Activated T-cell treated with anti-CD3 and anti-CD28 coated beads for 4 hours (primary cell): ENCODE results near the gene RNU6-7.

Experiments
- DNase-seq: peaks from one replicate; pipeline ENCODE4 v3.0.0-alpha.2; 2020

RNU6-7 gene

DNA sequence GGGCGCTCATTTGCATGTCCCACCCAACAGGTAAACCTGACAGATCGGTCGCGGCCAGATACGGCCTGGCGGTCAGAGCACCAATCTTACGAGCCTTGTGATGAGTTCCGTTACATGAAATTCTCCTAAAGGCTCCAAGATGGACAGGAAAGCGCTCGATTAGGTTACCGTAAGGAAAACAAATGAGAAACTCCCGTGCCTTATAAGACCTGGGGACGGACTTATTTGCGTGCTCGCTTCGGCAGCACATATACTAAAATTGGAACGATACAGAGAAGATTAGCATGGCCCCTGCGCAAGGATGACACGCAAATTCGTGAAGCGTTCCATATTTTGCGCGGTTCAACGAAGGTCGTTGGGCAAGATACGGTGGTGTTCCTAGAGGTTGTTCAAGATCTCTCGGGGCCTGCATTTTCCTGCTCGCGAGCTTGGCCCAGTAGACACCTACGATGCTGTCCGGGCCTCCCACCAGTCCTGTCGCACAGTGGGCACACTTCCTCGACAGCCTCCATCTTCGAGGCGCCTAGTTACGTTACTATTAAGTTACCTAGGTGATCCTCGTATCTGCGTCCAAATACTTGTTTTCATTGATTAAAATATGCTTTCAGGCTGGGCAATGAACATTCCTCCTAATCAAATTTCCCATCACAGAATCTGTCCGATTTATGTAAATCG lies at the start of gene RNU6-7:
Gene RNU6-7 (plus strand): TSS at position 230 of the 675 bp plus-strand sequence.
- peak; percentile 36 for DNase-seq

DNA sequence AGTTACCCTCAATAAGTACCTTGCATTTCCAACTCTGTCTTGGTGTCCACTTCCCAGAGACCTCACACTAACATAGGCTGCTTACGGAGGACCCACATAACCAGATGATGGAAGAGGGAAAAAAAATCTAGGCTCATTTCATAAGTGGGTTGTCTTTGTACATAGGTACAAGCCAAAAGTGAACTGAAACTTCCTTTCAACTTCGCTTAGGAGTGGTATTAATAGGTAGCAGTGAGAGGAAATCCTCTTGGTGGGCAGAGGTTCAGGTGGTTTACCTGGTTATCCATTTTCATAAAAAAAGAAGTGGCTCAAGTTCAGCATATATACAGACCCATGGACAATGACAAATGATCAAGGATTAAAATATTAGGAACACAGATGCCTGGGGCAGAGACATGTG lies 35.8 kb upstream of the RNU6-7 start:
- DNase-seq = no peak

DNA sequence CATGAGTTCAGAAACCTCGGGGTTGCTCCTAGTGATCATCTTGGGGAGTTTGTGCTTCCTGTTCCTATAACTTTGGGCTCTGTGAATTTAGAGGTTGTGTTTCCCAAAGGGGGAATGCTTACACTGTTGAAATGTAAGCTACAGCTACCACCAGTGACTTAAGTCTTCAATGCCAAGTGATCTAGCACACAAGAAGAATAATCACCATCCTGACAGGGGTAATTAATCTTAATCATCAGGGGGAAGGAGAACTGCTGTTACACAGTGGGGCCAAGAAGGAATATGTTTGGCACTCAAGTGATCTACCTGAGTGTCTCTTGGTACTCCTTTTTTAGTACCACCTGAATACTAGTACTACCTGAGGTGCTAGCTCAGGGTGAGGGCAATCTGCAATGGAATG lies 34.9 kb upstream of the RNU6-7 start:
- no peak for DNase-seq

DNA sequence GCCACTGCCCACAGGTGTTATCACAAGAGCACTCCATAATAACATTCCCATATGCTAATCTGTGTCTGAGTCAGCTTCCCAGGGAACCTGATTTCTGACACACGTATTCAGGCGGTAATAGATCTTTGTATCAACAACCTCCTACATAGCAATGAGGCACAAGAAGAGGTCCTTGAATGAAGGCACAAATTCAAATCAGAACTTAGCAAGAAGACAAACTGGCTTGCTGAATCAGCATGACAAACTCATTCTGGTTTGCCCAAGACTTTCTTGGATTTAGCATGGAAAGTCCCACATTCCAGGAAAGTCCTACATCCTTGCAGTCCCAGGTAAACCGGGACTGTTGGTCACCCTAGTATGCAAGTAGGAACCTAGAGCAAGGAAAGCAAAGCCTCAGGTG lies 33.9 kb upstream of the RNU6-7 start:
- DNase-seq = no peak

DNA sequence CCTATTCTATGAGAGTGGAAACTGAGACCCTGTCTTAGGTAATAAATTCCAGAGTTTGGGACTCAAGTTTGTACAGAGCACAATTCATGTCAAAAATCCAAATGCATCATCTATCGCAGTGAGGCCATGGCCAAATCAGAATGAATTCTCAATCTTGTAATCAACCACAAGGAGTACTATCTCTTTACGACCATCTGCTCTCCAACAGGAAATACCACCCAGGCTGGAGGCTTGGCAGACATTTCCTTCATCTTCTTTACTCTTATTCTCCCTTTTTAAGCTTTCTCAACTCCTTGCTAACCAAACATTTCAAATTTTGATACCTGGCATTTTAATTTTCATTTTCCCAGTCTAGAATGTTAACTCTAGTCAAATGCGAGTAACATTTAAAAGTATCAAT lies 32.7 kb upstream of the RNU6-7 start:
- DNase-seq = no peak

DNA sequence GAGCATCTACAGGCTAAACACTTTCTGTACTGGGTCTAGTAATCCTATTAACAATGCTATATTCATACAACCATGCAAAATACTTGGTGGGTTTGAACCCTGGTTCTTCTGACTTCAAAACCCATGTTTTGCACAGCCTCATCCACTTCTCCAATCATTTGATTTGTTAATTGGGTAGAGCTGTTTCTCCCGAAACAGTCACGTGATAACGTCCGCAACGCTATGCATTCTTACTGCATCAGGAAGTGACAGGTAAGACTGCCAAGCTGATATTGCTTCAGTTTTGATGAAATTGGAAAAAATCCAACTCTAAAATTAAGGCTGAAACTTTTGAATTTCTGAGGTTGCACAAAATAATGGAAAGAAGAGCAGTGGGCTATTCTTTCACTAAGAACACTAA lies 30.4 kb upstream of the RNU6-7 start:
- no peak for DNase-seq

DNA sequence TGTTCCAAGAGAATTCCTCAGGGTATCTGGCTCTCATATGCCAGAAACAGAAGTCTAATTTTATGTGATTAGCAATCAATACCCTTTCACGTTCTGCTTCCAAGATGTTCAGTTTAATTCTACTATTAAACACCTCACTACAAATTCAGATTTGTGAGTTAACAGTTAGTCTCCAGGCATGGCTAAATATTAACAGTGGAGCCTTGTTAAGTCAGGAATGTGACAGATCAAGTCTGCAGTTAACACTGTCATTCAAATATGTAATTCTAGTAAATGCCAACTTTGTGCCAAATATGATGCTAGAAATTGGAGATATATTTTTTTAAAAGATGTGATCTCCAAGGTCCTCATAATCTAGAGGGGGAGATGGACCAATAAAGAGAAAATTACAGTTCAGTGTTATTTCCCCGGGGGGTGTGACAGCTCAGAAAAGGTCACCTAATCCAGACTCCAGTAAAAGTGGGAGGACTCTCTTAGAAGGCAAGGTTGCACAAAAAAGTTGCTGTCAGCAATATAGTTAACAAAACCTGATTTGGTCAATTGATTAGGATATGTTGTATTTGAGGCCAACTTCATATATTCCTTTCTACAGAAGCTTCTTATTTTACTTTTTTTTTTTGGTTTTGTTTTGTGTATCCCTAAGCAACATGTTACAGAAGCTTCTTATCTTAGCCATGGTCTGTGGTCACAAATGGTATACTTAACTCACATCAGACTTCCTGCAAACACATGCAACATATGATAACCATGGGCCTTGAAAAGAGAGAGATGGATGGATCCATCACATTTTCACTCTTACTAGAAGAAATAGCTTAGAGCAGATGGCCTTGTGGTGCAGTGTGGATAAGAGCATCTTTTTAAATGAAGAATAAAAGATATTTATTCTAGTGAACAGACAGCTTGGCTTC lies 18.4 kb upstream of the RNU6-7 start:
- no peak for DNase-seq

DNA sequence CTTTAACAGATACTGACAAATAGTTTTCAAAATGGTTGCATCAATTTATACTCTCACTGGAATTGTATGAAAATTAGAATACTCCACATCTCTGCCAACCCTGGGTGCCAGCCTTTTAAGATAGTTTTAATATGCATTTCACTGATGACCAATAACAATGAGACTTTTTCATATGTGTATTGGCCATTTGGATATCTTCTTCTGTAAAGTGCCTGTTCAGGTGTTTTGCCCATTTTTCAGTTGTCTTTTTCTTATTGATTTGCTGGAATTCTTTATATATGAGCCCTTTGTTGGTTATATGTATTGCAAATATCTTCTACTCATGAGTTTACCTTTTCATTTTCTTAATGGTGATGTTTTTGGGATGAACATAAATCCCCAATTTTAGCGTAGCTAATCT lies 16.7 kb upstream of the RNU6-7 start:
- no peak for DNase-seq

DNA sequence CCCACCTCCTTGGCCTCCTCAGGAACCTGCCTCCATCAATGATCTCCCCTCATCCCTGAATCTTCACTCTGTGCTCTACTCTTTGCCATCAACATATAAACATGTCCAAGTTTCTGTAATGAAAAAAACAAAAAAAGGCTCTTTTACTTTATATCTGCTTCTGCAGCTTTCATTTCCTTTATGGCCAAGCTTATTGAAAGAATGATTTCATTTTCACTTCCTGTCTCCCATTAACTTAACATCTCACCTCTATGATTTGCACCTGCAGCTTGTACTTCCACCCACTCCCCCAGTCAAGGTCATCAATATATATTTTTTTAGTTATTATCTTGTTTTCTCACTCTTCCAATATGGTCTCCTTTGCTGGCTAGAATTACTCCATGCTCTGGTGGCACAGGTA lies 15.6 kb upstream of the RNU6-7 start:
- DNase-seq = no peak

DNA sequence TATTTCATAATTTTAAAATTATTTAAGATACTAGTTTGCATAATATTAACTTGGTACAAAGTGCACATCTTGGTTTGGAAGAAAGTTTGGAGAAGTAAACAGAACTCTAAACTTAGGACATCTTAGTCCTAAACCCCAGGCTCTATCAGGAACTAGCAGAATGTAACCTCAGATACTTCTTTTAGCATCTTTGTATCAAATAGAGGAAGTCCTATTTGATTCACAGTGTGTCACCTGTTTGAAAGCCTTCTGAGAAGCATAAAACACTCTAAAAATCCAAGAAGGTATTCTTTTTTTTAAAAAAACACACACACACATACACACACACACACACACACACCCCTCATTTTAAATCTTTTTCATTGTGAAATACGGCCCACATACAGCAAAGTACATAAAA lies 12.0 kb upstream of the RNU6-7 start:
- no peak for DNase-seq

DNA sequence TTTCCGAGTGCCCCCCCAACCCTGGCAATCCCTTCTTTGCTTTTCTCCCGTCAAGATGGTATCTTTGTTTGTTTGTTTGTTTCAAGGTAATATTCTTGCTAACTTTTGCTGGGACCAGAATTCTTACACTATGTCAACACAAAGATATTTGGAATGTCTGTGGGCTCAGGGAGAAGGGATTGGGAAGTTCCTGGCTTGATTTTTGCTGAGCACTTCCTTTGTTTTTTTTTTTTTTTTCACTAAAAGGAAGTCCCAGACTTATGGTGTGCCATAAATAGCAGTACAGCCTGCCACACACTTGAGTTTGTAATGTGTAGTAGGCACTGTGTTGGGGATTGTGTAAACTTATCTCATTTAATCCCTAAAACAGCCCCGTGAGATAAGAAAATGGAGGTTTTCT lies 11.2 kb upstream of the RNU6-7 start:
- no peak for DNase-seq

DNA sequence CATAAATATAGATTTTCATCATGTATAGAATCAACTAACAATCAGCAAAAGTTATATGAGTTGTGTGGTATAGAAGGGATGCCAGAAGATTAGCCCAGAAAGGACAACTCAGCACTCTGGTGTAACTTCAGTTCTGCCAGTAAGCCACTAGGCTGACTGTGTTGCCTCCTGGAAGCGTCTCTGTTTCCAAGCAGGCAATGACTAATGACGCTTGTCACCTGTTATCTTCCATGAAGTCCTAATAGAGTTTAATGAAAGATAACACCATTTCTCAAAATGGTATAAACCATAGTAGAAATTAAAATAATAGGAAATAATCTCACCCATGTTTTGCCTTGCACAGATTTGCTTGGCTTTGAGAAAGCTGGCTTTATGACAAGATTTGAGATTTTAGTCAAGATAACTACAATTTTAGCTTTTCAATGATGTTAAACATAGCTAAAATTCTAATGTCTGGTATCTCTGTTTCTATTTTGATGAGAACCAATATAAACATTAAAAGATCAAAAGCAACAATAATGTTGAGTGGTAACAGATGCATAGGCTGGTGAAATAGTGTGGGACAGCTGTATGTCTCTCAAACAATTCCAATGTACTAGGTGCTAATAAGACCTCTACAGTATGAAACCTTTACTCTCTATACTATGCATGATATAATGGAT lies 9.0 kb upstream of the RNU6-7 start:
- no peak for DNase-seq

DNA sequence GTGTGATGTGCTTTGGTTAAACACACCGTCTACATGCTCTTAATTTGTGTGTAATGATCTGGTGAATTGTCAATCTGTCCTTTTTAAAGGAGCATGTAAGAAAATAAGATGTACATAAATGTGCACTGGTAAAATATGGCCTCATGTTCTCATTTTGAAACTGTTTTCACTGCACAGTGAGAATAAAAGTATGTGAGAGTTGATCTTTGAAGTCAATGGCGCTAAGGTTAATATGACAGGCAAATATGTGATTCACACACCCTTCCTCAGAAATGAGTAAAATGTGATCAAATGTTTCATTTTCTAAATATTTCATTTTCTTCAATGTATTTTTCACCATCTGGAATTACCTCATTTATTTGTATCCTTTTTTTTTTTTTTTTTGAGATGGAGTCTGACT lies 8.3 kb upstream of the RNU6-7 start:
- no peak for DNase-seq

DNA sequence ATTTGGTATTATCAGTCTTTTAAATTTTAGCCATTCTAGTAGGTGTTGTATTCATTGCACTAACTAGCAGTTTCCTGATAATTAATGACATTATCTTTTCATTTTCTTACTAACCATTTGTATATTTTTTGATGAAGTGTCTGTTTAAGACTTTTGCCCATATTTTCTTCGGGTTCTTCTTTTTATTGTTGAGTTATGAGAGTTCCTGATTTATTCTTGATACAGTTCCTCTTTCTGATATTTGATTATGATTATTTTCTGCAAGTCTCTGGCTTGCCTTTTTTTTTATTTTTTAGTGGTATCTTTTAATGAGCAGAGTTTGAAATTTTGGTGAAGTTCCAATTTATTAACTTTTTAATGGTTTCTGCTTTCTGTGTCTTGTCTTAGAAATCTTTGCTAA lies 6.2 kb upstream of the RNU6-7 start:
- DNase-seq = no peak

DNA sequence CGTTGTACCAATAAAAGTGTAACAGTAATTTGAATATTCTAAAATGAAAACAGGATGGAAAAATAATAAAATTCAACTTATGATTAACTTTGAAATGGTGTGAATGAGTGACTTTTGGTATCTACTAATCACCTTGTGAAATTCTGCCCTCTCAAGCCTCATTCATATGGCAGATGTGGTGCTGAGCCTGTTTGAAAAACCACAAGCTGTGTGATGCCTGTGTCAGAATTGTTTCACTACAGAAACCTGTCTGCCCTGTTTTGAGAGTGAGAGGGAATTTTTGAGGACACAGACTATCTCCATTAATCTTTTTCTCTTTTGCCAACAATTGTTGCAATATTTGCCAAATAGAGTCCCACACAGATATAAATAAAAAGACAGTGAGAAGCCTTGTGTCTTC lies 3.9 kb upstream of the RNU6-7 start:
- DNase-seq = no peak

DNA sequence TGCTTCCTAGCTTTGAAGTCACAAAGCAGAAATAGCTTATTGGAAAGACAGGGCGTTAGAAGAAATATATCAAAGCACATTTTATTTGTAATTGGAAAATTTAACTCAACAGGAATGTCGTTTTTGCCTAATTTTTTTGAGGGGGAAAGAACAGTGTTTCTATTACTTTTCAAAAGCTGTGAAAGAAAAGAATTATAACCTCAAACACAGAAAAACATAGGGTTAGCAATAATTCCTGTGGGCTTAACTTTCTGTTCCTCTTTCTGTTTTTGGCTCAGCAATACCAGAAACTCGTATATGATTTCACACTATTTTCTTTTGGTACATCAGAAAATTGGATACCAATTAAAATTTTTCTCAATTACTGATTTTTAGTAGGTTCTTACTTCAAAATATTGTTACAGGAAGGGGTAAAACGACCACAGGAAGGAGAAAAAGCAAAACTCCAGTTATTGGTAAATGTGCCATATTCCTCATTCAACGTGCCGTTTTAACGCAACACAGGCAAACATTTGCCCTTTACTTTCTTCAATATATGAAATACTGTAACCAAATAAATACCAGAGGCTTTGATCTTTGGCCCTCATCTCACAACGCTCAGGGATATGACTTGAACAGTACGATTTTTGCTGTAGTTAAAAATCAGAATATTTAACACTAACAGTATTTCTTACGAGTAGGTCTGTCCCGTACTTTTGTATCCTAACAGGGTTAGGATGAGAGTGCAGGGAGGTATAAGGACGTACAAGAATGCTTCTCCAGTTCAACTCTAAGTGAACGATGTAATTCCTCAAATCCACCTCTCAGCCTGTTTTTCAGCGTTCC lies 1.3 kb upstream of the RNU6-7 start:
- no peak for DNase-seq

DNA sequence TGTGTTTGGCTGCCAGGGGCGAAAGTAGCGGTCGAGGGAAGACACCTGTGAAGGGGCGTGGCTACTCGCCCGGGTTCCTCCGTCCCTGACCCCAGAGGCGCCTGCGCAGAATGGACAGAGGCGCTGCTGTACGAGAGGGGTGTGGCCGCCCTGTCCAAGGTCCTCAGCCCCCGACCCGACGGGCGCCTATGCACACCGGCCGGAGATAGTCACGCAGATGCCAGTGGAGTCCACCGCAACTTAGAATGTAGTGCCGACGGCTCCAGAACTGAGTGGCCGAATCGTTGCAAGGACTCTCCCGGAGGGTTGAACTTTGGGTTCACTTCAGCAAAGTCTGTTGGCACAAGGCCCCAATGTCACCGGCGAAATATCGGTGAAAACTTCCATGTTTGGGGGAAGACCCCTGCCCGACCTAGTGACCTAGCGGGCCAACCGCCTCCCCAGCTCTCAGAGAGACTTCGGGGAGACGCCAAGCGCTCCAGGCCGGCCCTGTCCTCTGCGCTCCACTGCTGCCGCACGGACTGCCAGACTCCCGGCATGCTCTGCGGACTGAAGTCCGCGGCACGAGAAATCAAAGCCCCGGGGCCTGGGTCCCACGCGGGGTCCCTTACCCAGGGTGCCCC lies 541 bp upstream of the RNU6-7 start:
- peak; percentile 50 for DNase-seq

DNA sequence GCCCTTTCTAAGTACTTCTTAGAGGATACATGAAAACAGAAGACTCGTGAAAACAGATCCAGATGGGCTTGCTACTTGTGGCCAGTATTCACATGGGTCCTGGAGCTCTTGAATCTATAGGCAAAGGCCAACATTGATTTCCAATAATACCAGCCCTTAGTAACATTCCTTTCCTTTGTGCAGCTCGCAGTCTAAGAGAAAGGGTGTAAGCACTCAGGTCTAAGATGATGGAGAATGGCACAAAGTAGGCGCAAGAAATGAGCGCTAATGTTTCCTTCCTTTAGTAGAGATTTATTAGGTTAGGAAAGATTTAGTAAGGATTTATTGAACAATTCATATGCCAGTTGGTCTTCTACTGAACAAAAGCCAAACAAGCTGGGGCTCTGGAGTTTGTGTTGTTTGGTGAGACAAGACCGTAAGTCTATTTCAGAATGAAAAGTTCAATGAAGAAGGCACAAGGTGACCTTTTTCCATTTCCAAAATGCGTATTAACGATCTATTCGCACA lies 699 bp downstream of the RNU6-7 start:
- no peak for DNase-seq

DNA sequence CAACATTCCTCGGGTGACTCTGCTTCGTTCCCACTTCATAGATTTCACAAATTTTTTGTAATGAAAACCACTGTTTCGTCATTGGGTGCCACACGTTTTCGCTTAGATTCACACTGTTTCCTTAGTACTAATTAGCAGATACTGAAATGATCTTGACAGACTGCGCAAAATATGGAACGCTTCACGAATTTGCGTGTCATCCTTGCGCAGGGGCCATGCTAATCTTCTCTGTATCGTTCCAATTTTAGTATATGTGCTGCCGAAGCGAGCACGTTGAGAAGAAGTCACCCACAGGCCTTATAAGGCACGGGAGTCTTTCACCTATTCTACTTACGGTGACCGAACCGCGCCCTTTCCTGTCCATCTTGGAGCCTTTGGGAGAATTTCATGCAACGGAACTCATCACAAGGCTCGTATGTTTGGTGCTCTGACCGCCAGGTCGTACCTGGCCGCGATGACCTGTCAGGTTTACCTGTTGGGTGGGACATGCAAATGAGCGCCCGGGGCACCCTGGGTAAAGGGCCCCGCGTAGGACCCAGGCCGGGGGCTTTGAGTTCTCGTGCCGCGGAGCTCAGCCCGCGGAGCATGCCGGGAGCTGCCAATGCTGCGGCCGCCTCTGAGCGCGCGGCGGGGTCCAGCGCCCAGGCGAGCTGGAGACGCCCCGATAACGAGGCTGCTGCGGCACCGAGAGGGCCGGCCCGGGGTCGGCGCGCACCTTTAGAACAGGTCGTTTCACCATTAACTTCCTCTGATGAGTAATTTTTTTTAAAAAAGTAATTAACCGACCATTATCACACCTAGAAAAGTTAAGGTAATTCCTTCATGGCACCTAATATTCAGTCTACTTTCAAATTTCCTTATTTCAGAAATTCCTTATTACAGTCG lies 1.4 kb downstream of the RNU6-7 start, which contains the start of gene RNU6-8:
Gene RNU6-8 (minus strand): TSS at position 272 of the 885 bp plus-strand sequence.
- peak; percentile 82 for DNase-seq

DNA sequence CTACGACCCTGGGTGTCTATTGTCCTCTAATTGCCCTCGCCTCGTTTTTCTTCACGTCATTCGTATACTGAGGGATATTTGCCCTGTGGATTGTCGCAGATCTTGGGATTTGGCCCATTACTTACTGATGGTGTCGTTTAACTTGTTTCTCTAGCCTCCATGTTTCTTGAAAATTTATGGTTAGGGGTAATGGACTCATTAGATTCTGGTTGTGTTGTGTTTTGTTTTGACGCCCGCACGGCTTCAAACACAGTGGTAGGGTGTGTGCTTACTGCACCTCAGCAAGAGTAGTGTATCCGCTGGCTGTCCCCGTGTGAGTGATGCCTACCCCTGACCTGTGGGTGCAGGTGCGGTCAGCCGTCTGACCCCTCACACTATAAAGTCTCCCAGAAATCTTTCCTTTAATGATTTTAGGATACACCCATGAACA lies 2.1 kb downstream of the RNU6-7 start:
- DNase-seq = no peak

DNA sequence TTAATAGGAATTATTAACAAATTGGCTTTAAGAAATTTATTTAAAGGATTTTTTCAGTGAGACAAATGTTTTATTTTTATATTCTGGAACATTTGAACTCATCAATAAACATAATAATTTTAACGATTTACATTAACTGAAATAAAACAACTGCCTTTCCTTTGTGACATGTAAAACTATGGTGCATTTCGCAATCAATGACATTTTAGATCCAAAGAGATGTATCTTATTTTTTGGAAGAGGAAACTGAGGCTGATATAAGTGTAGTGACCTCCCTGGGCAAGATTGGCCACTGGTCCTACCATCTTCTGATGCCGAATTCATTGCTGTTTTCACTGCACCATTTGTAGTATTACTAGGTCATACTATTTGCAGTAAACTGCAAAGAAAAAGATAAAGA lies 3.7 kb downstream of the RNU6-7 start:
- no peak for DNase-seq
